HL-60 (cell line): Measurements from ENCODE around the gene ABCC5.

Source experiments
- DNase-seq, 2 experiments: peaks; one replicate each; pipeline ENCODE4 v3.0.0-alpha.2; 2010 to 2020; ENCODE audit warnings: low read depth in 1 of 2, low spot score in 1 of 2
- H3K27ac ChIP-seq: fragments of 250-450 bp; sonication (Bioruptor Pico); replicated peaks from 2 replicates; pipeline ENCODE4 v1.5.1; 2020; ENCODE audit warnings: mild to moderate bottlenecking, moderate library complexity
- H3K27me3 ChIP-seq: fragments of 250-450 bp; sonication (Bioruptor Pico); 2 replicates; pipeline ENCODE4 v1.5.1; 2021; ENCODE audit warnings: mild to moderate bottlenecking, moderate library complexity; ENCODE audit not compliant: insufficient read depth, poor library complexity, severe bottlenecking
- H3K4me3 ChIP-seq: replicated peaks from 2 replicates; pipeline ENCODE4 v1.5.1; 2011; ENCODE audit warnings: mild to moderate bottlenecking, control low read depth, low read length; ENCODE audit not compliant: insufficient read depth
- GABPA ChIP-seq: IDR thresholded peaks from 2 replicates; pipeline ENCODE4 v1.6.1; 2012; ENCODE audit warnings: low read depth
- POLR2AphosphoS5 ChIP-seq: IDR thresholded peaks from 2 replicates; pipeline ENCODE4 v1.6.1; 2012; ENCODE audit warnings: low read depth
- SPI1 ChIP-seq: IDR thresholded peaks from 2 replicates; pipeline ENCODE4 v1.6.1; 2012; ENCODE audit warnings: low read depth, mild to moderate bottlenecking, borderline replicate concordance
- TF ChIP-seq, protein P1 (sequence below): IDR thresholded peaks from 2 replicates; pipeline ENCODE4 v1.6.1; 2012; ENCODE audit warnings: low read depth; ENCODE audit not compliant: insufficient replicate concordance
- TF ChIP-seq, protein P2 (sequence below): IDR thresholded peaks from one replicate; pipeline ENCODE4 v1.5.1; 2011; ENCODE audit warnings: low read length, control low read depth, inconsistent platforms; ENCODE audit not compliant: insufficient read depth

The ABCC5 gene

GRCh38 chr3:183962807-183963206 is 54.9 kb downstream of the ABCC5 start:
- TF ChIP-seq SPI1 (no peak), POLR2AphosphoS5 (no peak), GABPA (no peak)
- TF ChIP-seq, protein P1, sequence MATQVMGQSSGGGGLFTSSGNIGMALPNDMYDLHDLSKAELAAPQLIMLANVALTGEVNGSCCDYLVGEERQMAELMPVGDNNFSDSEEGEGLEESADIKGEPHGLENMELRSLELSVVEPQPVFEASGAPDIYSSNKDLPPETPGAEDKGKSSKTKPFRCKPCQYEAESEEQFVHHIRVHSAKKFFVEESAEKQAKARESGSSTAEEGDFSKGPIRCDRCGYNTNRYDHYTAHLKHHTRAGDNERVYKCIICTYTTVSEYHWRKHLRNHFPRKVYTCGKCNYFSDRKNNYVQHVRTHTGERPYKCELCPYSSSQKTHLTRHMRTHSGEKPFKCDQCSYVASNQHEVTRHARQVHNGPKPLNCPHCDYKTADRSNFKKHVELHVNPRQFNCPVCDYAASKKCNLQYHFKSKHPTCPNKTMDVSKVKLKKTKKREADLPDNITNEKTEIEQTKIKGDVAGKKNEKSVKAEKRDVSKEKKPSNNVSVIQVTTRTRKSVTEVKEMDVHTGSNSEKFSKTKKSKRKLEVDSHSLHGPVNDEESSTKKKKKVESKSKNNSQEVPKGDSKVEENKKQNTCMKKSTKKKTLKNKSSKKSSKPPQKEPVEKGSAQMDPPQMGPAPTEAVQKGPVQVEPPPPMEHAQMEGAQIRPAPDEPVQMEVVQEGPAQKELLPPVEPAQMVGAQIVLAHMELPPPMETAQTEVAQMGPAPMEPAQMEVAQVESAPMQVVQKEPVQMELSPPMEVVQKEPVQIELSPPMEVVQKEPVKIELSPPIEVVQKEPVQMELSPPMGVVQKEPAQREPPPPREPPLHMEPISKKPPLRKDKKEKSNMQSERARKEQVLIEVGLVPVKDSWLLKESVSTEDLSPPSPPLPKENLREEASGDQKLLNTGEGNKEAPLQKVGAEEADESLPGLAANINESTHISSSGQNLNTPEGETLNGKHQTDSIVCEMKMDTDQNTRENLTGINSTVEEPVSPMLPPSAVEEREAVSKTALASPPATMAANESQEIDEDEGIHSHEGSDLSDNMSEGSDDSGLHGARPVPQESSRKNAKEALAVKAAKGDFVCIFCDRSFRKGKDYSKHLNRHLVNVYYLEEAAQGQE = no peak
- TF ChIP-seq, protein P2, sequence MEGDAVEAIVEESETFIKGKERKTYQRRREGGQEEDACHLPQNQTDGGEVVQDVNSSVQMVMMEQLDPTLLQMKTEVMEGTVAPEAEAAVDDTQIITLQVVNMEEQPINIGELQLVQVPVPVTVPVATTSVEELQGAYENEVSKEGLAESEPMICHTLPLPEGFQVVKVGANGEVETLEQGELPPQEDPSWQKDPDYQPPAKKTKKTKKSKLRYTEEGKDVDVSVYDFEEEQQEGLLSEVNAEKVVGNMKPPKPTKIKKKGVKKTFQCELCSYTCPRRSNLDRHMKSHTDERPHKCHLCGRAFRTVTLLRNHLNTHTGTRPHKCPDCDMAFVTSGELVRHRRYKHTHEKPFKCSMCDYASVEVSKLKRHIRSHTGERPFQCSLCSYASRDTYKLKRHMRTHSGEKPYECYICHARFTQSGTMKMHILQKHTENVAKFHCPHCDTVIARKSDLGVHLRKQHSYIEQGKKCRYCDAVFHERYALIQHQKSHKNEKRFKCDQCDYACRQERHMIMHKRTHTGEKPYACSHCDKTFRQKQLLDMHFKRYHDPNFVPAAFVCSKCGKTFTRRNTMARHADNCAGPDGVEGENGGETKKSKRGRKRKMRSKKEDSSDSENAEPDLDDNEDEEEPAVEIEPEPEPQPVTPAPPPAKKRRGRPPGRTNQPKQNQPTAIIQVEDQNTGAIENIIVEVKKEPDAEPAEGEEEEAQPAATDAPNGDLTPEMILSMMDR = no peak
- Histone ChIP-seq H3K4me3 (no peak overlapping the region), H3K27ac (no peak overlapping the region), H3K27me3 (no peaks in the 10 kb centered on the region)
- no peak for DNase-seq

GRCh38 chr3:183959214-183959613 is 58.5 kb downstream of the ABCC5 start:
- Histone ChIP-seq H3K4me3 (no peak overlapping the region), H3K27me3 (no peaks in the 10 kb centered on the region), H3K27ac (no peak overlapping the region)
- DNase-seq = no peak
- TF ChIP-seq POLR2AphosphoS5 (no peak), GABPA (no peak), SPI1 (no peak)
- TF ChIP-seq, protein P2 = no peak
- TF ChIP-seq, protein P1 = no peak

DNA sequence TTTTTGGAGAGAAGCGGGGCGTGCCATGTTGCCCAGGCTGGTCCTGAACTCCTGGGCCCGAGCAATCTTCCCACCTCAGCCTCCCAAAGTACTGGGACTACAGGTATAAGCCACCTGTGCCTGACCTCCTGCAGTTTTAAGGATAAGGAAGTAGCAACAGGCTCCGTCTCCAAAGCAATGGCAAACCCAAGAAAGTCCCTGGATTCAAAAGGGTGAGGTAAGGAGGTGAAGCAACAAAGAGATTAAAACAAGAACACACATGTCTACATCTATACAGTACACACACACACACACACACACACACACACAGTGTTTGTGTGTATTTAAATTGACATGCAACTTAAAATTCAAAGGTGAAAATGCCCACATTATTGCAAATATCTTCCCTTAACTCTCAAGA is 58.9 kb downstream of the ABCC5 start:
- TF ChIP-seq GABPA (no peak), POLR2AphosphoS5 (no peak), SPI1 (no peak)
- TF ChIP-seq, protein P2 = no peak
- TF ChIP-seq, protein P1 = no peak
- Histone ChIP-seq H3K27me3 (no peaks in the 10 kb centered on the region), H3K4me3 (no peak overlapping the region), H3K27ac (no peak overlapping the region)
- no peak for DNase-seq
